ENCODE data around the gene AP2A1. TPM values are rescaled to one million over a fixed set of nuclear protein-coding genes. Genes with fewer than 3 reads are reported as not detected.

The AP2A1 gene
- total and polyA plus RNA-seq, 4 donors: 31.5 to 87.2 (median 54.4) TPM

- Histone ChIP-seq H3K27ac (ENCODE audit: low read depth in 1 of 2, low read length in 1 of 2) (peak overlapping the region in 1 of 2 donors; percentile 70), H3K36me3 (ENCODE audit: control insufficient read depth in 4 of 4, insufficient read depth in 4 of 4, low read length in 4 of 4) (no peaks in the 10 kb centered on the region), H3K4me3 (no peak overlapping the region), H3K27me3 (ENCODE audit: control insufficient read depth in 3 of 3, insufficient read depth in 3 of 3, low read length in 2 of 3) (no peaks in the 10 kb centered on the region), H3K9ac (ENCODE audit: insufficient read depth in 1 of 2, low read length in 2 of 2) (peak overlapping the region in 1 of 2 donors; percentile 73), H3K4me1 (ENCODE audit: control insufficient read depth in 5 of 5, insufficient read depth in 5 of 5, low read length in 5 of 5) (peaks cover 0 to 23% (median 4%) of the 10 kb centered on the region in 5 donors), H3K9me3 (ENCODE audit: control insufficient read depth in 4 of 4, insufficient read depth in 3 of 4, low read length in 3 of 4) (no peaks in the 10 kb centered on the region)
- ATAC-seq (ENCODE audit: insufficient read depth, low FRiP score) (peak; percentile 47), DNase-seq (peak; percentile 90 to 96 (median 94))
- WGBS, 2 donors: 69 to 84% methylated on average over 23 of the region's 23 CpGs
- TF ChIP-seq CTCF (IDR thresholded peaks at IDR 0.05; ENCODE audit: control extremely low read depth, extremely low read depth): no peak
Observed at GRCh38 chr19:49727217-49728030, 39.4 kb upstream of the AP2A1 start.

GRCh38 chr19:49730166-49730565 lies 36.6 kb upstream of the AP2A1 start:
- TF ChIP-seq CTCF (IDR thresholded peaks at IDR 0.05; ENCODE audit: control extremely low read depth, extremely low read depth): no peak
- no peaks in the 10 kb centered on the region for H3K36me3 ChIP-seq (ENCODE audit: control insufficient read depth in 4 of 4, insufficient read depth in 4 of 4, low read length in 4 of 4)
- H3K4me3 ChIP-seq: no peak overlapping the region
- no peak for ATAC-seq (ENCODE audit: insufficient read depth, low FRiP score)
- peaks cover 0 to 23% (median 4%) of the 10 kb centered on the region in 5 donors for H3K4me1 ChIP-seq (ENCODE audit: control insufficient read depth in 5 of 5, insufficient read depth in 5 of 5, low read length in 5 of 5)
- H3K27ac ChIP-seq (ENCODE audit: low read depth in 1 of 2, low read length in 1 of 2): no peak overlapping the region
- no peaks in the 10 kb centered on the region for H3K9me3 ChIP-seq (ENCODE audit: control insufficient read depth in 4 of 4, insufficient read depth in 3 of 4, low read length in 3 of 4)
- no peak overlapping the region for H3K9ac ChIP-seq (ENCODE audit: insufficient read depth in 1 of 2, low read length in 2 of 2)
- no peak for DNase-seq
- WGBS, 2 donors: 37 to 65% methylated on average over 5 of the region's 5 CpGs
- no peaks in the 10 kb centered on the region for H3K27me3 ChIP-seq (ENCODE audit: control insufficient read depth in 3 of 3, insufficient read depth in 3 of 3, low read length in 2 of 3)

- no peak overlapping the region for H3K9ac ChIP-seq (ENCODE audit: insufficient read depth in 1 of 2, low read length in 2 of 2)
- ATAC-seq (ENCODE audit: insufficient read depth, low FRiP score) (no peak), DNase-seq (no peak)
- 84 to 93% methylated on average over 4 of the region's 4 CpGs for WGBS, 2 donors
- no peak overlapping the region for H3K4me3 ChIP-seq
- H3K9me3 ChIP-seq (ENCODE audit: control insufficient read depth in 4 of 4, insufficient read depth in 3 of 4, low read length in 3 of 4): peaks cover 0 to 2% (median 0%) of the 10 kb centered on the region in 4 donors
- TF ChIP-seq CTCF (IDR thresholded peaks at IDR 0.05; ENCODE audit: control extremely low read depth, extremely low read depth): no peak
- no peaks in the 10 kb centered on the region for H3K36me3 ChIP-seq (ENCODE audit: control insufficient read depth in 4 of 4, insufficient read depth in 4 of 4, low read length in 4 of 4)
- no peaks in the 10 kb centered on the region for H3K4me1 ChIP-seq (ENCODE audit: control insufficient read depth in 5 of 5, insufficient read depth in 5 of 5, low read length in 5 of 5)
- H3K27me3 ChIP-seq (ENCODE audit: control insufficient read depth in 3 of 3, insufficient read depth in 3 of 3, low read length in 2 of 3): no peaks in the 10 kb centered on the region
- H3K27ac ChIP-seq (ENCODE audit: low read depth in 1 of 2, low read length in 1 of 2): no peak overlapping the region
Observed at GRCh38 chr19:49738268-49738667, 28.5 kb upstream of the AP2A1 start.
